HG02623 (cell line): ENCODE data around the gene RNF169.

Source experiments
- ATAC-seq: cut with Tn5 transposase; IDR thresholded peaks from one replicate; pipeline ENCODE4 v1.9.1; 2021; ENCODE audit warnings: moderate library complexity; ENCODE audit not compliant: unreplicated experiment

RNF169 gene

DNA sequence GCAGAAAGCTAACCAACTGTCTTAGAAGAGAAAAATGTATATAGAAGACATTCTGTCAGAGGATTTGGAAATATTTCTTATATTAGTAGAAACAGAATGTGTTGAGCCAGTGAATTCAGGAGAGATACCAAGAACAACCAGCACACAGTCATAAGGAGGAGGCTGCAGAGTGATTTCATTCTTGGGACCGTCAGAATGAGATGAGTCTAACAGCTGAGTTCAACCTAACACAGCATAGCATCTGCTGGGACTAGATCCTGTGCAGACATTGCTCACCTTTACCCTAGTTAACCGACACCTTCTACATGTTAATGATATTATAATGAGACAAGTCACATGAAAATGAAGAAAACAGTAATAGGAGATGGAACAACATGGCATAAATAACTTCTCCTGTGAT lies 114.8 kb downstream of the RNF169 start:
- ATAC-seq: no peak

DNA sequence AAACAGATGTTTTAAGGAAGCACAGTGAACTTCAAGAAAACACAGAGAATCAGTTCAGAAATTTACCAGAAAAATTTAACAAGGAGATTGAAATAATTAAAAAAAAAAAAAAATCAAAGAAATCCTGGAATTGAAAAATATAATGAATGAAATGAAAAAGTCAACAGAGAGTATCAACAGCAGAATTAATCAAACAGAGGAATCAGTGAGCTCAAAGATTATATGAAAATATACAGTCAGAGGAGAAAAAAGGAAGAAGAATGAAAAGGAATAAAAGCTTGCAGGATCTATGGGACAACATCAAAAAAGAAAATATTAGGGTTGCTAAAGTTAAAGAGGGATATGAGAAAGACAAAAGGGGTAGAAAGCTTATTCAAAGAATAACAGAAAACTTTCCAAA lies 117.9 kb downstream of the RNF169 start:
- no peak for ATAC-seq

DNA sequence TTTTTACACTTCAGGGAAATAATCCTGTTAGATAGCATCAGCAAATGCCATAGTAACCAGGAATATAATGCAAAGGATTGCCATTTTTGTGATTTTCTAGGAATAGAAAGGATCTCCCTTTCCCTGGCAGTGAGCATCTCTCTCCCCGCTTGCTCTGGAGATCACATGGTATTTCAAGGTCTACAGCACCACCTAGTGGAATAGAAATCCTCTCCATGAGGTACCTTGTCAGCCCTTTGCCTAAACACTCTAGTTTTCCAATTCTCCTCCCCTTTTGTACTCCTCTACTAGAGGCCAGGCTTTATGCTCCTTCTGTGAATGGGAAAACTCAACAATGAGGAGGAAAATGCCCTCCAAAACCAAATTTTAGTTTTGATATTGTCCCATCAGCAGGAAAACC lies 121.8 kb downstream of the RNF169 start:
- ATAC-seq: no peak

DNA sequence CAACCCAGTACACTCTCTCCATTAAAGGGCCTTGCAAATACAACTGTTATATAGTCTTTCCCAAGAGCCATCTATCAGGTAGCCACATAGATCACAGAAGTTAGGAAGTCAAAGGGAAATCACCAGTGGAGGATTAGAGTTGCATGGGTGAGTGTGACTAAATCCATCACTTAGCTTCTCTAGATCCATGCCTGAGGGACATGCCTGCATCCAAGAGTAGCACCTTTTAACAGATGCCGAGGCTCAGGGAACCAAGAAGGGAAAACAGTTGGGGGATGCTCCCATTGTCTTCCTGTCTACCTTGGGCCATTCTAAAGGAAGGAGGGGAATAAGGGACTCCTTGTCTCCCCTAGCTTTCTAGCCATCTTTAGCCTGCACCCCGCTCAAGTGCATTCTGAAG lies 122.4 kb downstream of the RNF169 start:
- ATAC-seq: no peak

DNA sequence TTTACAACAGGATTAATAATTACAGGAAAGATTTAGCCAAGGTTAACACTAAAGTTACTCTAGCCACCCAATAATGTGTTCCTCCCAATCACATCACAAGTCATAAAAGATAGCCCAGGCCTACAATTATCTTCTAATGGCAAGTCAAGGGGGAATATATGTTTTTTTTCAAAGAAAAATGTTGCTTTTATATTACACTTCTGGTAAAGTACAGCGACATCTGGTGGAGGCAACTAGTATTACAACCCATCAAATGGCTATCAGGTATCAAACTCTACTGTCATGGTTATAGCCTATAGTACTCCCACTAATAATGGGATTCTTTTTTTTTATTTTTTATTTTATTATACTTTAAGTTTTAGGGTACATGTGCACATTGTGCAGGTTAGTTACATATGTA lies 128.5 kb downstream of the RNF169 start:
- no peak for ATAC-seq
